BE2C (cell line): ENCODE measurements around the gene MALL. TPM values are rescaled to one million over a fixed set of nuclear protein-coding genes. Genes with fewer than 3 reads are reported as not detected.
"Not testable (repeated sequence)": the region's sequence is repeated elsewhere in the genome, so short reads cannot be mapped to it uniquely, and the experiment has no call there.

ENCODE experiments used
- DNase-seq: peaks from one replicate; pipeline ENCODE4 v3.0.0-alpha.2; 2020
- H3K27me3 ChIP-seq: fragments of 250-450 bp; sonication (Bioruptor Pico); 2 replicates; pipeline ENCODE4 v1.5.1; 2020; ENCODE audit warnings: mild to moderate bottlenecking
- H3K36me3 ChIP-seq: fragments of 250-450 bp; sonication (Bioruptor Pico); 2 replicates; pipeline ENCODE4 v1.5.1; 2020; ENCODE audit warnings: mild to moderate bottlenecking
- H3K4me1 ChIP-seq: fragments of 250-450 bp; sonication (Bioruptor Pico); 2 replicates; pipeline ENCODE4 v1.5.1; 2020
- H3K4me3 ChIP-seq: 2 replicates; pipeline ENCODE4 v1.5.1; 2011; ENCODE audit warnings: low read depth, low read length
- H3K9me3 ChIP-seq: fragments of 250-450 bp; sonication (Bioruptor Pico); 2 replicates; pipeline ENCODE4 v1.5.1; 2020
- CTCF ChIP-seq: IDR thresholded peaks from 2 replicates; pipeline ENCODE4 v1.5.1; 2012; ENCODE audit warnings: mild to moderate bottlenecking, low read depth, low read length
- polyA plus RNA-seq: library from polyadenylated mRNA; unstranded; fragments of >200 nt; gene quantifications from one replicate; pipeline ENCODE4 v1.2.1, GENCODE V29; 2012; ENCODE audit warnings: low read depth, missing spikeins; ENCODE audit not compliant: insufficient read length, insufficient read depth

MALL gene
- not detected for polyA plus RNA-seq

- TF ChIP-seq CTCF = no peak
- Histone ChIP-seq H3K4me1 (no peaks in the 10 kb centered on the region), H3K9me3 (no peaks in the 10 kb centered on the region), H3K36me3 (no peaks in the 10 kb centered on the region), H3K27me3 (no peaks in the 10 kb centered on the region), H3K4me3 (no peak within 1 kb of the TSS)
- no peak for DNase-seq
Measured at GRCh38 chr2:110115291-110116032, at the start of gene MALL. MALL (minus strand) TSS chr2:110115822; CDS start chr2:110115792, 30 bp downstream.

GRCh38 chr2:110157153-110157793, 41.7 kb upstream of the MALL start:
- H3K4me1 ChIP-seq = no peaks in the 10 kb centered on the region

GRCh38 chr2:110154828-110155227, 39.2 kb upstream of the MALL start:
- not testable (repeated sequence) for H3K27me3 ChIP-seq, H3K4me3 ChIP-seq, DNase-seq

More at GRCh38 chr2:110157153-110157793, 41.7 kb upstream of the MALL start:
- H3K9me3 ChIP-seq = no peaks in the 10 kb centered on the region
- peak; percentile 65 for TF ChIP-seq CTCF
- no peak for DNase-seq
- no peaks in the 10 kb centered on the region for H3K36me3 ChIP-seq
- H3K27me3 ChIP-seq = no peaks in the 10 kb centered on the region
- H3K4me3 ChIP-seq = no peak overlapping the region

GRCh38 chr2:110154188-110154587, 38.6 kb upstream of the MALL start:
- DNase-seq = not testable (repeated sequence)

More at GRCh38 chr2:110154828-110155227, 39.2 kb upstream of the MALL start:
- not testable (repeated sequence) for H3K9me3 ChIP-seq, H3K4me1 ChIP-seq, H3K36me3 ChIP-seq

GRCh38 chr2:110153416-110153815, 37.8 kb upstream of the MALL start:
- TF ChIP-seq CTCF = no peak
- Histone ChIP-seq H3K27me3 (no peaks in the 10 kb centered on the region), H3K36me3 (no peaks in the 10 kb centered on the region), H3K9me3 (no peaks in the 10 kb centered on the region), H3K4me3 (no peak overlapping the region), H3K4me1 (no peaks in the 10 kb centered on the region)
- DNase-seq = no peak

More at GRCh38 chr2:110154188-110154587, 38.6 kb upstream of the MALL start:
- H3K27me3 ChIP-seq, H3K36me3 ChIP-seq, H3K4me3 ChIP-seq, H3K4me1 ChIP-seq, H3K9me3 ChIP-seq: not testable (repeated sequence)

GRCh38 chr2:110152943-110153342, 37.3 kb upstream of the MALL start:
- H3K27me3 ChIP-seq = no peaks in the 10 kb centered on the region
- no peak for TF ChIP-seq CTCF
- H3K9me3 ChIP-seq = no peaks in the 10 kb centered on the region

More at GRCh38 chr2:110152943-110153342, 37.3 kb upstream of the MALL start:
- no peaks in the 10 kb centered on the region for H3K36me3 ChIP-seq
- no peak for DNase-seq
- no peak overlapping the region for H3K4me3 ChIP-seq
- H3K4me1 ChIP-seq = no peaks in the 10 kb centered on the region
